Tibial nerve (tissue), 4 donors: ENCODE measurements around the gene GRM7. TPM values are rescaled to one million over a fixed set of nuclear protein-coding genes. Genes with fewer than 3 reads are reported as not detected.

Experiments used
- DNase-seq, 2 donors: peaks; one replicate each; pipeline ENCODE4 v3.0.0-alpha.2; 2019; ENCODE audit warnings: low spot score in 2 of 2
- H3K27ac ChIP-seq, 4 donors: fragments of 200-600 bp; sonication (generic) in 3 of 4; one replicate each; pipeline ENCODE4 v1.5.1; 2017 to 2019; ENCODE audit warnings: mild to moderate bottlenecking in 1 of 4
- H3K27me3 ChIP-seq, 2 donors: fragments of 200-600 bp; sonication (generic) in 1 of 2; one replicate each; pipeline versions ENCODE4 v1.5.1 to v1.6.0; 2017 to 2019
- H3K36me3 ChIP-seq, 3 donors: fragments of 200-600 bp; sonication (generic); one replicate each; pipeline ENCODE4 v1.5.1; 2018 to 2019
- H3K4me1 ChIP-seq, 4 donors: fragments of 200-600 bp; sonication (generic) in 3 of 4; one replicate each; pipeline ENCODE4 v1.5.1; 2017 to 2019
- H3K4me3 ChIP-seq, 4 donors: fragments of 200-600 bp; sonication (generic) in 3 of 4; one replicate each; pipeline ENCODE4 v1.5.1; 2017 to 2019; ENCODE audit warnings: mild to moderate bottlenecking in 1 of 4, moderate library complexity in 1 of 4
- H3K9me3 ChIP-seq, 4 donors: fragments of 200-600 bp; sonication (generic) in 3 of 4; one replicate each; pipeline ENCODE4 v1.5.1; 2017 to 2019
- CTCF ChIP-seq, 5 experiments: fragments of 200-600 bp in 3 of 5; fragments of 450-650 bp in 2 of 5; sonication (generic) in 3 of 5; IDR thresholded peaks; one replicate each; pipeline ENCODE4 v1.5.1; 2016 to 2019; ENCODE audit warnings: antibody characterized with exemption in 5 of 5, mild to moderate bottlenecking in 3 of 5, moderate library complexity in 2 of 5
- EP300 ChIP-seq, 2 donors: sonication (generic); formaldehyde crosslinking; IDR thresholded peaks; one replicate each; pipeline ENCODE4 v1.6.1; 2017; ENCODE audit warnings: antibody characterized with exemption in 2 of 2, mild to moderate bottlenecking in 1 of 2
- POLR2A ChIP-seq, 2 donors: fragments of 450-650 bp; IDR thresholded peaks; one replicate each; pipeline ENCODE4 v1.6.1; 2017; ENCODE audit warnings: antibody characterized with exemption in 2 of 2, mild to moderate bottlenecking in 2 of 2, moderate library complexity in 2 of 2
- whole genome bisulfite sequencing, 2 donors: methylation state at CpG; one replicate each; pipeline ENCODE4 v1.1.5; 2018; 5-methylcytosine and 5-hydroxymethylcytosine counted together
- total RNA-seq, 4 donors: library from RNA; depleted of rRNA; stranded (reverse); fragments of >200 nt; gene quantifications; one replicate each; pipeline ENCODE4 v1.1.0, GENCODE V29; 2016

GRM7 gene
- total RNA-seq, 4 donors from 2014 or later: 0.22 to 0.84 TPM; not detected in 2

GRCh38 chr3:7749931-7750695 is 889.2 kb downstream of the GRM7 start:
- H3K4me3 ChIP-seq: no peak overlapping the region
- DNase-seq: no peak

DNA sequence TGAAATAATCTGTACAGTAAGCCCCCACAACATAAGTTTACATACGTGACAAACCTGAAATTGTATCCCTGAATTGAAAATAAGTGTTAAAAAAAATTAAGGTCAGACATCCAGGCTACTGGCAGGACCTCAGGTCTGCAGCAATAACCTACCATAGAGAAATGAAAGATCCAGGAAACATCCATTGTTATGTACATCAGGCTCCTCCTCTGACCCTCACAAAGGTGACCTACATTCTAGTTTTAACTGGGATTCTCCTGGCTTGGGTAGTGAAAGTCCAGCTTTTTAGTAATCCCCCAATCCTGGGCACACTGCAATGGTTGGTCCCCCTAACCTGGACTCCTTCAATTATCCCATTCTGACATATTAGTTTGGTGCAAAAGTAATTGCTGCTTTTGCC is 891.1 kb downstream of the GRM7 start:
- Histone ChIP-seq H3K4me3 (no peak overlapping the region), H3K27ac (no peak overlapping the region), H3K36me3 (no peaks in the 10 kb centered on the region), H3K9me3 (no peaks in the 10 kb centered on the region), H3K27me3 (no peaks in the 10 kb centered on the region), H3K4me1 (no peaks in the 10 kb centered on the region)
- no peak for TF ChIP-seq EP300 (IDR thresholded peaks at IDR 0.05)
- TF ChIP-seq CTCF (IDR thresholded peaks at IDR 0.05): no peak
- TF ChIP-seq POLR2A (IDR thresholded peaks at IDR 0.05): no peak
- DNase-seq: no peak
- WGBS, 2 donors: 89 to 96% methylated on average over 1 of the region's 1 CpG

More at GRCh38 chr3:7749931-7750695, 889.2 kb downstream of the GRM7 start:
- no peak overlapping the region for H3K27ac ChIP-seq
- no peaks in the 10 kb centered on the region for H3K27me3 ChIP-seq
- H3K4me1 ChIP-seq: no peaks in the 10 kb centered on the region
- 56 to 62% methylated on average over 4 of the region's 4 CpGs for WGBS, 2 donors
- TF ChIP-seq CTCF (IDR thresholded peaks at IDR 0.05) (no peak), EP300 (IDR thresholded peaks at IDR 0.05) (no peak), POLR2A (IDR thresholded peaks at IDR 0.05) (no peak)
- no peaks in the 10 kb centered on the region for H3K36me3 ChIP-seq
- no peaks in the 10 kb centered on the region for H3K9me3 ChIP-seq

- Histone ChIP-seq H3K9me3 (no peaks in the 10 kb centered on the region), H3K27me3 (no peaks in the 10 kb centered on the region), H3K27ac (no peak overlapping the region), H3K4me1 (no peaks in the 10 kb centered on the region), H3K36me3 (no peaks in the 10 kb centered on the region), H3K4me3 (no peak overlapping the region)
- WGBS, 2 donors: 78 to 79% methylated on average over 4 of the region's 4 CpGs
- no peak for DNase-seq
- TF ChIP-seq POLR2A (IDR thresholded peaks at IDR 0.05): no peak
- no peak for TF ChIP-seq EP300 (IDR thresholded peaks at IDR 0.05)
- no peak for TF ChIP-seq CTCF (IDR thresholded peaks at IDR 0.05)
Measured at GRCh38 chr3:7754653-7755441, 893.9 kb downstream of the GRM7 start.

DNA sequence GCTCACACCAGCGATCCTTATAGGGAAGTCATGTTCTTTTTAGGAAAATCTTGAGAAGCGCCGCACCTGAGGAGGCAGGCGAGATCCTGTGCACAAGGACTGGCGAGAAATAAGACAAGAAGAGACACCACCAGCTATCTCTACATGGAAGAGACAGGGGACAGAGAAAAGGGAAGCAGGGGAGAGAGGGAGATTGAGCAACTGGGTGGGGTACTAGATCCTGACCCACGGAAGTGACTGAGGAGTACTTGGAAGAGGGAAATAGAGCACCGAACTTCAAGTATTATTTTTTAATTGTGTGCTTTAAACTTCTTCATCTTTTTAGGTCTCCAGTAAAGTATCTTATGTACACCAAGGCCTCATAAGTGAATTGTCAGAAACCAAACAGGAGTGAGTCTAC is 898.7 kb downstream of the GRM7 start:
- no peaks in the 10 kb centered on the region for H3K27me3 ChIP-seq
- no peaks in the 10 kb centered on the region for H3K36me3 ChIP-seq
- TF ChIP-seq CTCF (IDR thresholded peaks at IDR 0.05) (no peak), POLR2A (IDR thresholded peaks at IDR 0.05) (no peak), EP300 (IDR thresholded peaks at IDR 0.05) (no peak)
- H3K4me3 ChIP-seq: no peak overlapping the region
- no peaks in the 10 kb centered on the region for H3K4me1 ChIP-seq
- DNase-seq: no peak
- H3K27ac ChIP-seq: no peak overlapping the region
- H3K9me3 ChIP-seq: no peaks in the 10 kb centered on the region
- WGBS, 2 donors: 91% methylated on average over 7 of the region's 7 CpGs

GRCh38 chr3:7760718-7761117 is 899.8 kb downstream of the GRM7 start:
- H3K27me3 ChIP-seq: no peaks in the 10 kb centered on the region
- DNase-seq: no peak
- no peaks in the 10 kb centered on the region for H3K4me1 ChIP-seq

More at GRCh38 chr3:7760718-7761117, 899.8 kb downstream of the GRM7 start:
- TF ChIP-seq CTCF (IDR thresholded peaks at IDR 0.05) (no peak), EP300 (IDR thresholded peaks at IDR 0.05) (no peak), POLR2A (IDR thresholded peaks at IDR 0.05) (no peak)
- Histone ChIP-seq H3K36me3 (no peaks in the 10 kb centered on the region), H3K9me3 (no peaks in the 10 kb centered on the region), H3K27ac (no peak overlapping the region), H3K4me3 (no peak overlapping the region)
